ENCODE results near the gene GPR160.

The GPR160 gene

GRCh38 chr3:170128259-170128976 is 90.6 kb downstream of the GPR160 start:
- peak; percentile 31 for DNase-seq

DNA sequence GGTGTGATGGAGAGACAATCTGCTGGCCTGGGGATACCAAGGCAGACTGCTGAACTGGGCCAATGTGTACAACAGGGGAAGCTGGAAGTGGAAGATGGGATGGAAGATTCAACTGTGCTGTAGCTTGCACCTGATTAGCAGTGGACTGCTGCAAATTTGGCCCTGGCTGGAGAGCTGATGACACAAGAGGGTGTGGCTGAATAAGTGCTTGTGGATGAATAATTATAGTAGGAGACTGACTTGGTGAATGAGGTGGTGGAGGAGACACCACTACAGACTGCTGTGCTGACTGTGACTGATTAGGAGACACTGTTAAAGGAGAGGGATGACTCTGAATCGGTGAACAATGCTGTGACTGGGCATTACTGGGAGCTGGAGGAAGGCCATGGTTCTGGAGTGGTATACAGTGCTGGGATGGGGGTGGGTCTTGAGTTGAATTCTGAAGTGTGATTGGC is 91.2 kb downstream of the GPR160 start:
- DNase-seq = peak; percentile 26

DNA sequence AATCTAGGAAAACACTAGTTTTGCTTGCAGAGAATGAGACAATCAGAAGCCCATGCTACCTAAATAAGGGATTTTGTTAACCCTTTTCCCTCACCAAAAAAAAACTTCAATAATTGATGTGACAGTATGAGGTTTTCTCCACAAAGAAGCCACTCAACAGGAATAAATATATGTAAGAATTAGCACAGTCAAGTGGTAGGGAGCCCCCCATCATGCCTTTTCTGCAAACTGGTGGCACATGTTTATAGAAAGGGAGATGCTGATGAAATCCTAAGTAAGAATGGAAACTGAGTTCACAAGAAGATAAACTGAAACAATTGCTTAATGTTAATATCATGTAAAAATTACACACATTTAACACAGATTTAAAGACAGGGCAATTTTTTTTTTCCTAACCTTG is 92.7 kb downstream of the GPR160 start:
- DNase-seq = no peak

DNA sequence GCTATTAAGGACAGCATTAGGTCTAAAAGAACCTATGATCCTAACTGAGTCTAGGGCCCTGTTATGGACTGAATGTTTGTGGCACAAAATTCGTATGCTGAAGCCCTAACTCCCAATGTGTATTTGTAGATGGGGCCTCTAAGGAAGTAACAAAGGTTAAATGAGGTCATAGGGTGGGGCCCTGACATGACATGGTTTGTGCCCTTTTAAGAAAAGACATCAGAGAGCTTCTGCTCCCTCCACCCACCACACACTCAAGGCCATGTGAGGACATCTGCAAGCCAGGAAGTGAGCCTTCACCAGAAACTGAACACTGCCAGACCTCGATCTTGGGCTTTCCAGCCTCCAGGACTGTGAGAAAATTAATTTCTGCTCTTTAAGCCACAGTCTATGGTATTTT is 94.5 kb downstream of the GPR160 start:
- peak; percentile 10 for DNase-seq
